Urothelium cell line (cell line): Measurements from ENCODE around the gene PRKCD.

Experiments used
- DNase-seq: peaks from one replicate; pipeline ENCODE4 v3.0.0; 2011; ENCODE audit warnings: low spot score, mixed read lengths
- FAIRE-seq: peaks from 2 replicates; lab custom pipeline; 2011; peaks lifted over from hg19 to GRCh38; lab: Jason Lieb, UNC

The PRKCD gene

DNA sequence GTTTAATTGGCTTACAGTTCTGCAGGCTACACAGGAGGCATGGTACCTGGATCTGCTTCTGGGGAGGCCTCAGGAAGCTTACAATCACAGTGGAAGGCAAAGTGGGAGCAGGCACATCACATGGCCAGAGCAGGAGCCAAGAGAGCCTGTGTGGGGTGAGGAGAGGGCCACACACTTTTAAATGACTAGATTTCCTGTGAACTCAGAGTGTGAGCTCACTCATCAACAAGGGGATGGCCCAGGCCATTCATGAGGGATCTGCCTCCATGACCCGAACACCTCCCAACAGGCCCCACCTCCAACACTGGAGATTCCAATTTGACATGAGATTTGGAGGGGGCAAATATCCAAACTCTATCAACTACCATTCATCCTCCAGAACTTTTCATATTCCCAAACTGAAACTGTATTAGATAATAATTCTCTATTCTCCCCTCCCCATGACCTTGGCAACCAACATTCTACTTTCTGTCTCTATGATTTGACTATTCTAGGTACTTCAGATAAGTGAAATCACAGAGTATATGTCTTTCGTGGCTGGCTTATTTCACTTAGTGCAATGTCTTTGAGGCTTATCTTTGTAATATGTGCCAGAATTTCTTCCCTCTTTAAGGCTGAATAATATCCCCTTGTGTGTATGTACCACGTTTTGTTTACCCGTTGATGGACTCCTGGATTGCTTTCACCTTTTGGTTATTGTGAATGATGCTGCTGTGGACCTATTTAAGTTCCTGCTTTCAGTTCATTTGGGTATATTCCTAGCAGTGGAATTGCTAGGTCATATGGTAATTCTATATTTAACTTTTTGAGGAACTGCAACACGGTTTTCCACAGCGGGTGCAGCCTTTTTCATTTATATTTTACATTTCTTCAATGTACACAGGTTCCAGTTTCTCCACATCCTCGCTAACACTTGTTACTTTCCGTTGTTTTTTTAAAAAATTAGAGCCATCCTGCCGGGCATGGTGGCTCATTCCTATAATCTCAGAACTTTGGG is 51.0 kb downstream of the PRKCD start:
- DNase-seq (no peak), FAIRE-seq (no peak)

DNA sequence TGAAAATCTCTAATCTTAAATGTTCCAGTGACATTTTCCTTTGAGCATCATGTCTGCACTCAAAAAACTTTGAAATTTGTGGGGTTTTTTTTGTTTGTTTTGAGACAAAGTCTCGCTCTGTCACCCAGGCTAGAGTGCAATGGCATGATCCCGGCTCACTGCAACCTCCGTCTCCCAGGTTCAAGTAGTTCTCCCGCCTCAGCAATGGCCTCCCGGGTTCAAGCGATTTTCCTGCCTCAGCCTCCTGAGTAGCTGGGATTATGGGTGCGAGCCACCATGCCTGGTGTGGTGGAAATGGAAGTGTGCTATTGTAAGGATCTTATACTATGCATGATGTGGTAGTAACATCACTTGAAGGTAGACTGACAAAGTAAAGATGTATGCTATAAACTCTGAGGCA is 52.3 kb downstream of the PRKCD start:
- FAIRE-seq (no peak), DNase-seq (no peak)

DNA sequence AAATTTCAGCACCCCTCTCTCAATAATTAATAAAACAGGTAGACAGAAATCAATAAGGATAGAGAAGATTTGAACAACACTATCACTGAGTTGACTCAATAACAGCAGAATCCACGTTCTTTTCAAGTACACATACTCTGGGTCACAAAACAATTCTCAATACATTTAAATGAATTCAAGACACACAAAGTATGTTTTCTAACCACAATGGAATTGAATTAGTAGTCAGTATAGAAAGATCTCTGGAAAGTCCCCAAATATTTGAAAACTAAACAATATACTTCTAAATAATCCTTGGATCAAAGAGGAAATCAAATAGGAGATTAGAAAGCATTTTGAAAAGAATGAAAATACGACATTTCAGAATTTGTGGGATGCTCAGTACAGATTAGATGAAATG is 54.8 kb downstream of the PRKCD start:
- DNase-seq (no peak), FAIRE-seq (no peak)

DNA sequence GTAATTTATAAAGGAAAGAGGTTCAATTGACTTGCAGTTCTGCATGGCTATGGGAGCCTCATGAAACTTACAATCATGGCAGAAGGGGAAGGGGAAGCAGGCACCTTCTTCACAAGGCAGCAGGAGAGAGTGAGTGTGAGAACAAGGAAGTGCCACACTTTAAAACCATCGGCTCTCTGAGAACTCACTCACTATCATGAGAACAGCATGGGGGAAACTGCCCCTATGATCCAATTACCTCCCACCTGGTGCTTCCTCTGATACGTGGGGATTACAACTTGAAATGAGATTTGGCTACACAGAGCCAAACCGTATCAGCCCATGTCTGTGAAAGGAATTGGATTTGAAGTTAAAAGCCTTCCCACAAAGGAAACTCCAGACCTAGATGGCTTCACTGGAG is 55.7 kb downstream of the PRKCD start:
- no peak for FAIRE-seq
- DNase-seq, result no peak

DNA sequence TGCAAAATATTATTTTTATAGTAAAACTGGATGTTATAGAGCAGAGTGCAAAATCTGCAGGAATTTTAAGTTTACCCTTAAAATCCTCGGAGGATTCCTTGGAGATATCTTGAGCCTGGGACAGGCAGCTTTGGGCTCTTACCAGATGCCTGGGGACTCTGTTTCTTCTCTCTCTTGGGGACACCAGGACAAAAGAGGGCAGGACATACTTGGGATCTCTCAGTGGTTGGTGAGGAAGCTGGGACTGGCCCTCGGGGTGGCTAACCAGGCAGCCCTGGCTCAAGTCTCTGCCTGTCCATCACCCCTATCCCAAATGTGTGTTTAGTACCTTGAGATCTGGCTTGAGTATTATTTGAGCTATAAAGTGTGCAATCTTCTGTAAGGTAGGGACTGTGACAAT is 56.2 kb downstream of the PRKCD start:
- DNase-seq (no peak), FAIRE-seq (no peak)

DNA sequence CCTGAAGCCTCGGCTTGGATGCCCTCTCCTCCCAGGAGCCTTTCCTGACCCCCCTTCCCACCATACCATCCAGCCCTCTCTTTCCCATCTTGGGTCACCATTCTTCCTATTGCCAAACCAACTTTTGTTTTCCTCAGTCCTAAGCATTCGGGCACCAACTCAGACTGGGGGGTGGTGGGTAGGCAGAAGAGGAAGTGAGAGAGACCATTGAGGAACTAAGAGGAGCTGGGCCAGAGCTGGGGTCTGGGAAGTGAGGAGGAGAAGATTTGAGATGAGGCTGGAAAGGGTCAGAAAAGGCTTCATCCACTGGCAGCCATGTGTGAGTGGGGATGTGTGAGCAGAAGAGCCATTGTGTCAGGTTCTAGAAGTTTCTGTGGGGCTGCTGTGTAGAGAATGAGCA is 57.1 kb downstream of the PRKCD start:
- FAIRE-seq, result no peak
- no peak for DNase-seq

DNA sequence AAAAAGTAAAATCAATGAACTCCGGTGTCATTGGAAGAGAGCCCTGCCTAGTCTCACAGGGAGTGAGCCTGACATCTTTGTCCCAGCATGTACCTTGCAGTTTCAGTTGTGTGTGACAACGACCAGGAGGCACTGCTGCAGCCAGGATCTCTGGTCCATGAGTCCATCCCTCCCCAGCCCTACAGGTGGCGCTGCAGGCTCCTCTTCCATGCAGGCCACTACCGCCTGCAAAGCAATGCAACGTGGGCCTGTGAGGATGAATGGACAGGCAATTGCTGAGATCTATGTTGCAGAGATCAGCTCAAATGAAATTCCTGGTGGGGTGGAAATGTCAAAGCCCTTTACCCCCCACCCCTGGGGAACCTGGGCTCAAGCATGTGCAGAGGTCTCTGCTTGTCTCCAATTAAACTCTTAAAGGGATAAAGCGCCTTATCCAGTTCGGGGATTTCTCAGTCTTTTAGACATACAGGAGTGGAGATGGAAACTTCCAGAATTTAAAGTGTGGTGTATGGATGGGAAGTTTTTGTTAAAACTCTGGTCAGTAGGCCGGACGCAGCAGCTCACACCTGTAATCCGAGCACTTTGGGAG is 59.0 kb downstream of the PRKCD start:
- DNase-seq, result peak; percentile 85

DNA sequence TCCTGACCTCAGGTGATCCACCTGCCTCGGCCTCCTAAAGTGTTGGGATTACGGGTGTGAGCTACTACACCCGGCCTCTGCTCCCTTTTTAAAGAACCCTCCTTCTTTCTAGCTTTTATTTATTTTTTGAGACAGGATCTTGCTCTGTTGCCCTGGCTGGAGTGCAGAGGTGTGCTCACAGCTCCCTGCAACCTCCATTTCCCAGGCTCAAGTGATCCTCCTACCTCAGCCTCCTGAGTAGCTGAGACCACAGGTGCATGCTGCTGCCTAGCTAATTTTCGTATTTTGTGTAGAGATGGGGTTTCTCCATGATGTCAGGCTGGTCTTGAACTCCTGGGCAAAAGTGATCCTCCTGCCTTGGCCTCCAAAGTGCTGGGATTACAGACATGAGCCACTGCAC is 60.3 kb downstream of the PRKCD start:
- DNase-seq (no peak), FAIRE-seq (no peak)

More for the DNA sequence above, 59.0 kb downstream of the PRKCD start:
- FAIRE-seq, result peak; percentile 42

DNA sequence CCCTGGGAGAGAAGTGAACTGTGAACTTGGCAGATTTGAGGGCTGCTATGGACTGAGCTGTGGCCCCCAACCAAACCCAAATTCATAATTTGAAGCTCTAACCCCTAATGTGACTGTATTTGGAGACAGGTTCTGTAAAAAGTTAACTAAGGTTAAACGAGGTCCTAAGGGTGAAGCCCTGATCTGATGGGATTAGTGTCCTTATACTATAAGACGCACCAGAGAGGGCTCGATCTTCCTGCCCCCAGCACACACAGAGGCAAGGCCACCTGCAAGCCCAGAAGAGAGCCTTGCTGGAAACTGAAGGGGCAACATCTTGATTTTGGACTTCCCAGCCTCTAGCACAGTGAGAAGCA is 60.8 kb downstream of the PRKCD start:
- FAIRE-seq, result no peak
- no peak for DNase-seq

DNA sequence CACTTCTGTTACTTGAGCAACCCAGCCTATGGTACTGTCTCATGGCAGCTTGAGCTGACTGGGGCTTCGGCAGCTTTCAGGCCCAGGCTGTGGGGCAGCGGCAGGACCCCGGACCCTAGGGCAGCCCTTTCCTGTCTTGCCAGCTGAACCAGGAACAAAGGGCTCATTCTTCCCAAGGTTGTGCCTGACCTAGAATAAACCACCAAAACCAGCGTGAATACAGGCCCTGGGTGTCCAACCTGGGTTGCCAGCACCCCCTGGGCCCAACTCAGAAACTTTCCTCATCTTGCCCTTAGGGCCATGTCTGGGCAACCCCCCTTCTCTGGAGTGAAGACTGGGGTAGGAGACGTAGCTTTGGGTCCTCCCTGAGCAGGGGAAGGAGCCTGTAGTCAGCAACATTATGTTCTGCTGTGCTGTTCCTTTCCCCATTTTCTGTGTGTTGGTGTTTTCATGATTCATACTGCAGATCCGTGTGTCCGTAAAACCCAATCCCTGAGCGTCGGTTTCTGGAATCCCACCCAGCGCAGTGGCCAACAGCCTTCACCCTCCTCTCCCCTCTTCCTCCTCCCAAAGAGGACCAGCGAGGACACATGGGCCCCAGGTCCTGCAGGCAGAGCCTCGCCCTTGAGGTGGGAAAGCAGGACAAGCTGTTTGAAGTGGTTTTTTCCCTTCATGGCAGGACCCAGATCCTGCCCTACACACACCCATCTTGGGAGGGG is 61.3 kb downstream of the PRKCD start:
- FAIRE-seq (no peak), DNase-seq (no peak)

DNA sequence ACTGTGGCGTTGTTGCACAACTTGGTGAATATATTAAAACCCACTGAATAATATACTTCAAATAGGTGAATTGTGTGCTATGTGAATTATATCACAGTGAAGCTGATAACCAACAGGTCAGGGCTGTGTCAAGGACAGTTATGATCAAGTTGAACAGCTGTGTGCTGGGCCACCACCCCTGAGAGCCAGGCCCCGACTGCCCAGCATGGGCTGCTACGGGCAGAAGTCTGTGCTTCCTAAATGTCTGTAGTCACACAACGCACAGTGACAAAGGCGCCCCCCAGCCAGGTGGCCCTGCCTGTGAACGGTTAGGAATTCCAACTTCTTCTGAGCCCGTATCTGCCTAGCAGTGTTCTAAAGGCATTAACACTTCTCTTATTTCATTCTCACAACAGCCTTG is 62.0 kb downstream of the PRKCD start:
- FAIRE-seq (no peak), DNase-seq (no peak)

DNA sequence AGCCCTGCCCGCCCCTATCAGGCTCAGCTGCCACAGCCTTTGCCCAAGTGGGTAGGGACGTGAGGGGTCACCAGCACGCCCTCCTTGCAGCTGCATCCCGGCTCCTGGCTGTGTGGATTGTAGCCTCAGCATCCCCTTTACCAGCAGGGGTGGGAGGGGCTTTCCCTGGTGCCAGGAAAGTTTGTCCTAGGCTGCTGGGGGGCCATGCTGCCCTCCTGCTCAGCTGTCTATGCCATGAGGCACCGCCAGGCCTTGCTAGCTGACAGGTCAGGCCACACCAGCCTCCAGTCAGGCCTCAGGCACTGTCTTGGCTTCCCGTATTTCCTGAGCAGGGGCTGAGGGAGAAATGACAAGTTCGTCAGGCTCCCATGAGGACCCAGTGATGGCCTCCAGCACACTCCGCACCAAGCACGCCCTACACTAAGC is 62.5 kb downstream of the PRKCD start:
- FAIRE-seq (no peak), DNase-seq (no peak)

DNA sequence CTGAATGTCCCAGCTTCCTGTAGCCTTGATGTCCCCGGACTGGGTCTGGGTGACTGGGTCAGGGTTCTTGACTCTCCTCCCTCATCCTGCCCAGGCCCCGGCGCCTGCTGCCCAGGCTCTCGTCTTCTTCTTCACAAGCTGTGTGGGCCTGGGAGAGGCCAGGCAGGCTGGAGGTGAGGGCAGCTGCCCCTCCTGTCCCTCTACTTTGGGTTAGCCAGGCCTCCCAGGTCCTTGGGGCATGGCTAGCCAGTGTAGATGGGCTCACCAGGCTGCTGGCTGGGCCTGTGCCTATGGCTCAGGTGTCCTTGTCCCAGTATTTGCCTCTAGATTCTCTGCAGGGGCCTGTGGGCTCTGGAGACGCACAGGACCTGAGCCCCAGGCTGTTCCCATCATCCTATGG is 63.0 kb downstream of the PRKCD start:
- FAIRE-seq (no peak), DNase-seq (no peak)

DNA sequence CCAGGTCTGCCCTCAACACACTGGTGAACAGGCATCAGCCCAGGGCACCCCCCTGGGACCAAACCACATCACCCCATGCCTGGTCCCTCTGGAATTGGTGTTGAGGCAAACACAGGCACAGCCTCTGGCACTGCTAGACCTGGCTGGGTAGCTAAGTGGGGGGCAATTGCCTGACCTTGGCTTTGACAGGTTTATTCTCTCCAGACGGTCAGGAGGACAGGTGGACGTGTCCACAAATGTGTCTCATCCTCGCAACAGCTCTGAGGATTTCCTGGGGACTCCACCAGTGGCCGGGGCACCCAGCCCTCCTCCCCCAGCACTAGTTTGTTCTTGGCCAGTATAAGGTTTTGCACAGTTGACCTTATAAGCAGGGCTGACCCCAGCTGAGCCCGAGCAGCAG is 63.5 kb downstream of the PRKCD start:
- FAIRE-seq, result no peak
- no peak for DNase-seq

DNA sequence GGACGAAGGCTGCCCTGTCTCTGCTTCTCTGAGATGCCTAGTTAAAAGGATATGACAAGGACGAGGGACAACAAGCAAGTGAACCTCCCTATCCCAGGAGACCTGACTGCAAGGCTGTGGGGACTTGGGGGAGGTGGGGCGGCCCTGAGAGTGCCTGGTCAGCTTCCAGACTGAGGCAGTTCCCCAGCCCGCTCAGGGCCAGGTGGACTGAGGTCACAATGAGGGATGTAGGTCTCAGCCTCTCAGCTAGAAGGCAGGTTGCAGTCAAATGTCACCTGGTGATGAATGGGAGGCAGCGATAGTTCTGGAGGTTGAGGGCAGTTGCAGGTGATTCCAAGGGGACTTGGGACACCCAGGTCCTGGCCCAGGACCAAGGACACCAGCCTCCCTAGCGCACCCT is 64.2 kb downstream of the PRKCD start:
- no peak for FAIRE-seq
- DNase-seq, result no peak

DNA sequence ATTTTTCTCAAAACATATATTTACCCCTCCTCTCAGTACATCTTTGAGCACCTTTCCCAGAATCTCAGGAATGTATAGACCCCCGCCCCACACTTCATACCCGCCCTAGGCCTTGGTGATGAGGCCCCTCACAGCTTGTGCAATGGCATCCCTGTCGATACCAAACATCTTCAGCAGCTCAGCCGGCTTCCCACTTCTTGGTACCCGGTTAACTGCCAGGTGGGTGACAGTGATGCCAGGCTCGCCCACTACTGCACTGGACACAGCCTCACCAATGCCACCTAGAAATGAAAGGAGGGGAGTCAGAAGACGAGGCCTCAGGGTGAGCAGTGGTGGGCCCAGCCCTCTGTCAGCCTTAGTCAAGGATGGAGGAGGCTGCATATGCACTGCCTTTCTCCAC is 64.6 kb downstream of the PRKCD start:
- no peak for DNase-seq
- FAIRE-seq, result no peak

DNA sequence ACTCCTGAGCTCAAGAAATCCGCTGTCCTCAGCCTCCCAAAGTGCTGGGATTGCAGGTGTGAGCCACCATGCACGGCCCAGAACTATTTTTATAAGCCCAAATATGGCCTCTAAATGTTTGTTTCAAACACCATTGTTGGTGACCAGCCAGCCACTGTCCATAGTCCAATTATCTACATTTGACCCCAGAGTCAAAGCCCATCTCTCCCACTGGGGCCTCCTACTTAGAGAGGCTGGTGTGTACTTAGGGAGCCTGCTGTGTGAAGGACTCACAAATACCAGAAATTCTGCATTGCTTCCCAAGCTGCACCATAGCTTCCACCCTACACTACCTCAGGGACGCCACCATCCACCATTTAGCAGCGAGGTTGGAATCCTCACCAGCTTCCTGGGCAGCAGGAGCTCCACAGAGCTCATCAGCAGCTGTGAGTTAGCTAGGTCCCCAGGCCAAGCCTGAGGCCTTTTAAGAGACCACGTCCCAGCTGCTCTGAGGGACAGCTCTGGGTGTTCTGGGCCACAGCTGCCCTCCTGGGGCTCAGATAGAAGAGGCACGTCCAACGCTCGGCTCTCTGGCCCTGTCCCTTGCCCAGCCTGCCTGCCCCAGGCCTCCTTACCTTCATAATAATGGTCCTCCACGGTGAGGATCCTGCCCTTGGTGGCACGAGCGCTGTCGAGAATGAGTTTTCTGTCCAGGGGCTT is 65.3 kb downstream of the PRKCD start:
- DNase-seq (no peak), FAIRE-seq (no peak)

DNA sequence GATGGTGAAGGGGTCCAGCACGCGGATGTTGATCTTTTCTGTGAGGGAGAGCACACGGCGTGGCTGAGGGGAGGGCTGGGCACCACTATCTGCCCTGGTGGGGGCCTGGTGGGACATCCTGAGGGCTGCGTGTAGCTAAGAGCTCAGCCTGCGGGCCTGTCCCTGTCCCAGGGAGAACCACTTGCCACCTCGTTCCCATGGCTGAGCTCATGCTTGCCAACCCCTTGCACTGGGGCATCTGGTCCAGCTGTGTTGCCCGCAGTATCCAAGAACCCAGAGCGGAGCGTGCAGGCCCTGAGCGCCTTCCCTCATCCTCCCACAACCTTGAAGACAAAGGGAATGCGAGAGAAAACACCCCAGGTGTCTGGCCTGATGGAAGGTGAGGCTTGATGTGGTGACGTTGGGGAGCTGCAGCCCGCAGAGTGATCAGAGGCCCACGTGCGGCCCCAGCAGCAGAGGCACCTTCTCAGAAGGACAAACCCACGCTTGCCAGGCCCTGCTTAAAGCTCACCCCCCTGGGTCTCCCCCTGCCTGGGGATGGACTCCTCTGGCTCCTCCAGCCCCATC is 65.9 kb downstream of the PRKCD start:
- FAIRE-seq, result no peak
- DNase-seq, result no peak

DNA sequence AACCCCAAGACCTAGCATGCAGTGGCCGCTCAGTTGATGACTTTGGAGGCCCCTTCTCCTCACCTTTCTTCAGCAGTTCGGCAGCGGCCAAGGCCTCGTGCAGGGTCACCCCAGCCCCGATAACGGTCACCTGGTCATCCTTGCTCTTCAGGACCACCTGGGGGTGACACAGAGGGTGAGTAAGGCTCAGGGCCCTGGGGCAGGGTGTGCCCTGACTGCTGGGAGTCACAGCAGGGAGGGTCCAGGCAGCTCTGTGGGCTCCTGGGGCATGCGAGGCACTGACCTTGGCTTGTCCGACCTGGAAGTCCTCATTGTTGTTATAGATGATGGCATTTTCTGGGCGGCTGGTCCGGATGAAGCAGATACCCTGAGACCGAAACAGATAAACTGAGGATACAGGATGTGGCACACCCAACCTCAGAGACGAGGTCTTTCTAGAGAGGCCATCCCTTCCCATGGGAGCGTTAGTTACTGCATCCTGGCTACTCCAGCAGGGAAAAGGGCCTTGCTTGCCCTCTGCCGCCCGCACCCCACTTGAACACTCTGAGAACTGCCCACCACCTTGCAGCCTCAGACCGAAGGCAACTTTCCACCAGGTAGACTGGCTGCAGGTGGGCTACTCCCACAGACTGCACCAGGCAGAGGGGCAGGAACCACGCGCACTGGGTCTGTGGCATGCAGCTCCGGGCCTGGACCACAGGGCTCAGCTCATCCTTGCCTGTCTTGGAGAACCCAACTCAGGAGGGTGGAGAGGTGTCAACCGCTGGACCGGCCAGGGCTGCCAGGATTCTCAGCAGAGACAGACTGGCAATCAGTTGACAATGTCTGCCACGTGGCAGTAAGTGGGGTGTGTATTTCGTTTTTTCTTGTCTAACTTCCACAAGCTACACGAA is 67.2 kb downstream of the PRKCD start:
- DNase-seq (no peak), FAIRE-seq (no peak)

DNA sequence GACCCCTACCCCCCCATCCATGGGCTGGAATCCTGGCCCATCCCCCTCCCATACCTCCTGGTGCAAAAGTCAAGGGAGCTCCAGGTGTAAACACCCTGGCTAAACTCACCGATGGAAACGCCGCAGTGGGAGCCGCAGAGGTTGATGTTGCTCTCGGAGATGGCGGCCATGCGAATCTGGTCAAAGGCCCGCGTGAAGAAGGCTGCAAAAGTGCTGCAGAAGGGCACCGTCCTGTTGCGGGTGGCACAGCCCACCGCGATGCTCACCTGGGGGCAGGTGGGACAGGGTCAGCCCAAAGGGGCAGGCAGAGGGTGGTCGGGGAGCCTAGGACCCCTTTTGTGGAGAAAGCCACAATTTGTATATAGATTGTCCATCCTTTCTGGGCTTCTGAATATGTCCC is 68.2 kb downstream of the PRKCD start:
- no peak for FAIRE-seq

More for the DNA sequence above, 68.2 kb downstream of the PRKCD start:
- no peak for DNase-seq
